IMR-90 (cell line): Measurements from ENCODE around the gene DICER1. TPM values are rescaled to one million over a fixed set of nuclear protein-coding genes. Genes with fewer than 3 reads are reported as not detected.

ENCODE experiments used
- ATAC-seq: fragments of 200-7000 bp; cut with Tn5 transposase; 2 replicates; pipeline ENCODE4 v1.9.1; 2020; ENCODE audit warnings: low read depth, mild to moderate bottlenecking, moderate library complexity
- BruUV-seq: library from RNA; stranded (reverse); fragments of 400-500 nt; replicated peaks from 2 replicates; lab custom pipeline; 2021; lab: Mats Ljungman, UMichigan
- CTCF ChIA-PET: fragments of 300-600 bp; formaldehyde crosslinking; extraction: SDS; loops from one replicate; lab custom pipeline; 2021; ENCODE audit warnings: antibody characterized with exemption; lab: Yijun Ruan, JAX
- POLR2A ChIA-PET: fragments of 300-600 bp; sonication (Branson Sonifier 250); formaldehyde crosslinking; loops from one replicate; lab custom pipeline; 2022; ENCODE audit warnings: antibody characterized with exemption; ENCODE audit not compliant: unreplicated experiment; lab: Charles Lee
- DNase-seq: peaks from one replicate; pipeline ENCODE4 v3.0.0; 2013
- H2AFZ ChIP-seq: replicated peaks from 2 replicates; pipeline ENCODE3; 2013; ENCODE audit warnings: low read length, mild to moderate bottlenecking; ENCODE audit not compliant: poor library complexity
- H2AK5ac ChIP-seq: 2 replicates; pipeline ENCODE4 v1.6.1; 2013; ENCODE audit warnings: low read depth, low read length, inconsistent platforms
- H2AK9ac ChIP-seq: replicated peaks from 2 replicates; pipeline ENCODE3; 2013; ENCODE audit warnings: mild to moderate bottlenecking, low read depth, low read length, moderate library complexity; ENCODE audit not compliant: poor library complexity
- H2BK120ac ChIP-seq: 2 replicates; pipeline ENCODE4 v1.6.1; 2013; ENCODE audit warnings: low read depth, low read length, inconsistent platforms
- H2BK15ac ChIP-seq: 3 replicates; pipeline ENCODE4 v1.6.1; 2013; ENCODE audit warnings: low read depth, low read length, inconsistent platforms
- H2BK20ac ChIP-seq: 2 replicates; pipeline ENCODE4 v1.6.1; 2013; ENCODE audit warnings: low read depth, mild to moderate bottlenecking, inconsistent platforms, low read length, moderate library complexity
- H2BK5ac ChIP-seq: 2 replicates; pipeline ENCODE4 v1.6.1; 2013; ENCODE audit warnings: mild to moderate bottlenecking, low read depth, low read length, inconsistent platforms; ENCODE audit not compliant: poor library complexity, severe bottlenecking
- H3K14ac ChIP-seq: replicated peaks from 2 replicates; pipeline ENCODE4 v1.6.1; 2013; ENCODE audit warnings: low read depth, low read length, inconsistent platforms
- H3K18ac ChIP-seq: 2 replicates; pipeline ENCODE4 v1.6.1; 2013; ENCODE audit warnings: low read depth, low read length, control low read depth
- H3K23ac ChIP-seq: 2 replicates; pipeline ENCODE4 v1.6.1; 2013; ENCODE audit warnings: low read depth, low read length, inconsistent platforms
- H3K27ac ChIP-seq: 2 replicates; pipeline ENCODE4 v1.5.1; 2013; ENCODE audit warnings: mild to moderate bottlenecking, control low read depth, low read length; ENCODE audit not compliant: insufficient read depth
- H3K27me3 ChIP-seq: 2 replicates; pipeline ENCODE4 v1.6.1; 2013; ENCODE audit warnings: low read length; ENCODE audit not compliant: control insufficient read depth, insufficient read depth
- H3K36me3 ChIP-seq: 2 replicates; pipeline ENCODE4 v1.6.1; 2013; ENCODE audit warnings: low read length, mixed read lengths; ENCODE audit not compliant: control insufficient read depth, insufficient read depth
- H3K4ac ChIP-seq: 2 replicates; pipeline ENCODE4 v1.6.1; 2013; ENCODE audit warnings: low read depth, low read length, inconsistent platforms
- H3K4me1 ChIP-seq: 2 replicates; pipeline ENCODE4 v1.6.1; 2013; ENCODE audit warnings: low read length, mixed read lengths; ENCODE audit not compliant: control insufficient read depth, insufficient read depth
- H3K4me2 ChIP-seq: 2 replicates; pipeline ENCODE4 v1.6.1; 2013; ENCODE audit warnings: low read depth, mild to moderate bottlenecking, control low read depth, low read length, moderate library complexity
- H3K4me3 ChIP-seq: 2 replicates; pipeline ENCODE4 v1.5.1; 2013; ENCODE audit warnings: low read depth, mild to moderate bottlenecking, control low read depth, low read length, moderate library complexity; ENCODE audit not compliant: insufficient read depth
- H3K56ac ChIP-seq: 2 replicates; pipeline ENCODE4 v1.6.1; 2013; ENCODE audit warnings: low read length, inconsistent platforms; ENCODE audit not compliant: insufficient read depth; ENCODE audit errors: extremely low read depth
- H3K79me1 ChIP-seq, 2 experiments: 2 replicates each; pipeline ENCODE4 v1.6.1; 2013; ENCODE audit warnings: low read length in 2 of 2, inconsistent platforms in 1 of 2, low read depth in 1 of 2
- H3K9ac ChIP-seq: 2 replicates; pipeline ENCODE4 v1.6.1; 2013; ENCODE audit warnings: low read depth, low read length, control low read depth
- H3K9me1 ChIP-seq: 2 replicates; pipeline ENCODE4 v1.6.1; 2013; ENCODE audit warnings: low read length, inconsistent platforms; ENCODE audit not compliant: insufficient read depth
- H3K9me3 ChIP-seq: 2 replicates; pipeline ENCODE4 v1.6.1; 2013; ENCODE audit warnings: low read length; ENCODE audit not compliant: control insufficient read depth, insufficient read depth
- H4K20me1 ChIP-seq: 2 replicates; pipeline ENCODE4 v1.6.1; 2013; ENCODE audit warnings: low read length, inconsistent platforms; ENCODE audit not compliant: insufficient read depth
- H4K5ac ChIP-seq: 2 replicates; pipeline ENCODE4 v1.6.1; 2013; ENCODE audit warnings: mild to moderate bottlenecking, low read depth, low read length, control low read depth
- H4K8ac ChIP-seq, 2 experiments: 2 replicates each; pipeline ENCODE4 v1.6.1; 2013; ENCODE audit warnings: low read depth in 2 of 2, low read length in 2 of 2, control low read depth in 1 of 2, inconsistent platforms in 1 of 2
- H4K91ac ChIP-seq: 2 replicates; pipeline ENCODE4 v1.6.1; 2013; ENCODE audit warnings: low read depth, low read length, inconsistent platforms; ENCODE audit not compliant: insufficient read depth
- BHLHE40 ChIP-seq: fragments of 150-350 bp; IDR thresholded peaks from 2 replicates; pipeline ENCODE4 v1.6.1; 2016; ENCODE audit warnings: mild to moderate bottlenecking, low read depth, low read length
- CEBPB ChIP-seq: IDR thresholded peaks from 2 replicates; pipeline ENCODE4 v1.6.1; 2012; ENCODE audit warnings: low read depth, low read length, improper control_type of control experiment
- FOS ChIP-seq: fragments of 150-350 bp; IDR thresholded peaks from 2 replicates; pipeline ENCODE4 v1.6.1; 2016; ENCODE audit warnings: low read depth, low read length
- MXI1 ChIP-seq: IDR thresholded peaks from 2 replicates; pipeline ENCODE4 v1.6.1; 2012; ENCODE audit warnings: low read depth, mild to moderate bottlenecking, low read length, moderate library complexity, borderline replicate concordance
- NFE2L2 ChIP-seq: fragments of 150-350 bp; IDR thresholded peaks from 2 replicates; pipeline ENCODE4 v1.6.1; 2016; ENCODE audit warnings: low read depth, mild to moderate bottlenecking, low read length
- RAD21 ChIP-seq: IDR thresholded peaks from 2 replicates; pipeline ENCODE4 v1.6.1; 2012; ENCODE audit warnings: low read length, improper control_type of control experiment
- SMC3 ChIP-seq: fragments of 150-350 bp; IDR thresholded peaks from 2 replicates; pipeline ENCODE4 v1.6.1; 2016; ENCODE audit warnings: low read depth, mild to moderate bottlenecking, antibody characterized with exemption, low read length, moderate library complexity
- WGBS, 2 experiments: methylation state at CpG; one replicate each; pipeline versions ENCODE4 v1.1.5 to v1.1.7; 2013; ENCODE audit warnings: missing lambda C conversion rate in 2 of 2; ENCODE audit not compliant: insufficient read length in 1 of 2; ENCODE audit errors: extremely low coverage in 2 of 2; 5-methylcytosine and 5-hydroxymethylcytosine counted together
- dilution Hi-C: fragments of 300-500 bp; cut with HindIII; formaldehyde crosslinking; loops from one replicate; pipeline ENCODE4 v1.14.3; 2018; ENCODE audit warnings: low sequenced_read_pairs; ENCODE audit not compliant: unreplicated experiment
- in situ Hi-C: fragments of 300-500 bp; cut with MboI; formaldehyde crosslinking; loops from 3 replicates; pipeline ENCODE4 v1.14.3; 2019; ENCODE audit warnings: low sequenced_read_pairs, inconsistent platforms, mixed read lengths
- intact Hi-C: fragments of 100-400 bp; cut with micrococcal nuclease; formaldehyde crosslinking; loops from 2 replicates; pipeline ENCODE4 v1.10.0; 2022
- polyA plus RNA-seq, 3 experiments: library from polyadenylated mRNA; depleted of rRNA; stranded (reverse); fragments of >200 nt; gene quantifications; 2 replicates each; pipeline ENCODE4 v1.2.3, GENCODE V29; 2012; ENCODE audit warnings: low replicate concordance in 1 of 3
- total RNA-seq: library from RNA; depleted of rRNA; stranded (reverse); fragments of >200 nt; gene quantifications from 2 replicates; pipeline ENCODE4 v1.2.3, GENCODE V29; 2012

Gene DICER1
- total and polyA plus RNA-seq, 2 of the 4 experiments (the other 2 are of a cell fraction), result 9.7 to 49.5 TPM

DNA sequence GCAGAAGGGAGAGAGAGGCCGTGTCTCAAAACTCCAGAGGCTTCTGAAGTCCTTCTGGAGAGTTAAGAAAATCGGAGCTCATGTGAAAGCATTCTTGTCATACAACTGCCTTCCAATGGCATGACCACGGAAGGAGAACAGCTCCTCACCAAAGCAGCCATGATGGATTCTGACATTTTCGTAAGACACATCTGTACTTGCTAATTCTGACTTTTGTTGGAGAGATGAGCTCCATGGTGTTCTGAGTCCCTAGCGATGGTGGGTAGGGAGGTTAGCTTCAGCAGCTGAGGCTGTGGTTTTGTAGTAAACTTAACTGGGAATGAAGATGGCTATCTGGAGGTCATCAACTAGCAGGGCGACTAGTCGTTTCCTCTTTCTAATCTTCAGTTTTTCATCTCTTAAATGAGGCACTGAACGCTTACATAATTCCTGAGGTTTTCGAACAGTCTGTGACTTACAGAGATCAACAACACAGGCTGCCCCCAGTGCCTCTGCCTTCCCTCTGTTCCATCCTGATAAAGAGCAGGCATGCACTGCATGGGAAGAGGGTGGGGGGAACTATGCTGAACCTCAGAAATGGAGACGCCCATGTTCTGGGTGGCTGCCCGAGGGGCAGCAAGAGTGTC, 28.6 kb upstream of the DICER1 start:
- Histone ChIP-seq H2AK9ac (no peak overlapping the region), H2AK5ac (no peak overlapping the region), H3K4ac (no peak overlapping the region), H3K79me1 (no peaks in the 10 kb centered on the region), H2BK120ac (no peak overlapping the region), H3K9me3 (0 out of 2 replicates have a peak, but pooled peaks cover 2% of the 10 kb centered on the region), H4K5ac (peak overlapping the region; percentile 18; the same call in 1 of the 2 replicates), H3K27ac (no peak overlapping the region; the same call in 1 of the 2 replicates), H3K56ac (no peak overlapping the region), H2BK5ac (no peak overlapping the region), H3K9ac (no peak overlapping the region), H3K18ac (peak overlapping the region; percentile 16; the same call in 1 of the 2 replicates), H3K27me3 (no peaks in the 10 kb centered on the region; the same call in 1 of the 2 replicates), H2BK15ac (no peak overlapping the region), H3K4me1 (peaks cover 7% of the 10 kb centered on the region; the same call in 1 of the 2 replicates), H3K4me2 (no peak overlapping the region), H4K20me1 (no peaks in the 10 kb centered on the region), H3K36me3 (no peaks in the 10 kb centered on the region), H3K9me1 (no peaks in the 10 kb centered on the region), H3K14ac (no peak overlapping the region), H2AFZ (no peak overlapping the region), H4K91ac (no peak overlapping the region), H3K4me3 (no peak overlapping the region), H2BK20ac (no peak overlapping the region), H3K23ac (no peak overlapping the region), H4K8ac (no peak overlapping the region)
- intact Hi-C loops, result no loop called here
- DNase-seq, result no peak
- CTCF ChIA-PET, result no interaction called here
- 20% methylated on average over 1 of the region's 11 CpGs; no CpG with 5 or more reads in 1 of the 2 experiments for WGBS, 2 experiments
- in situ Hi-C loops, result no loop called here
- BruUV-seq, result no TSS peak
- dilution Hi-C loops, result no loop called here
- POLR2A ChIA-PET, result no interaction called here
- no peak for ATAC-seq
- no peak for TF ChIP-seq NFE2L2
- no peak for TF ChIP-seq MXI1
- no peak for TF ChIP-seq FOS
- no peak for TF ChIP-seq CEBPB
- TF ChIP-seq SMC3, result no peak
- no peak for TF ChIP-seq BHLHE40
- TF ChIP-seq RAD21, result no peak
